Measurements from ENCODE around the gene RBM20.

- no peak for TF ChIP-seq SP1 (IDR thresholded peaks at IDR 0.05)
- no peak for TF ChIP-seq SP1 (CRISPR knock-in tag; IDR thresholded peaks at IDR 0.05)
- TF ChIP-seq, protein P1, sequence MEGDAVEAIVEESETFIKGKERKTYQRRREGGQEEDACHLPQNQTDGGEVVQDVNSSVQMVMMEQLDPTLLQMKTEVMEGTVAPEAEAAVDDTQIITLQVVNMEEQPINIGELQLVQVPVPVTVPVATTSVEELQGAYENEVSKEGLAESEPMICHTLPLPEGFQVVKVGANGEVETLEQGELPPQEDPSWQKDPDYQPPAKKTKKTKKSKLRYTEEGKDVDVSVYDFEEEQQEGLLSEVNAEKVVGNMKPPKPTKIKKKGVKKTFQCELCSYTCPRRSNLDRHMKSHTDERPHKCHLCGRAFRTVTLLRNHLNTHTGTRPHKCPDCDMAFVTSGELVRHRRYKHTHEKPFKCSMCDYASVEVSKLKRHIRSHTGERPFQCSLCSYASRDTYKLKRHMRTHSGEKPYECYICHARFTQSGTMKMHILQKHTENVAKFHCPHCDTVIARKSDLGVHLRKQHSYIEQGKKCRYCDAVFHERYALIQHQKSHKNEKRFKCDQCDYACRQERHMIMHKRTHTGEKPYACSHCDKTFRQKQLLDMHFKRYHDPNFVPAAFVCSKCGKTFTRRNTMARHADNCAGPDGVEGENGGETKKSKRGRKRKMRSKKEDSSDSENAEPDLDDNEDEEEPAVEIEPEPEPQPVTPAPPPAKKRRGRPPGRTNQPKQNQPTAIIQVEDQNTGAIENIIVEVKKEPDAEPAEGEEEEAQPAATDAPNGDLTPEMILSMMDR (CRISPR knock-in tag; IDR thresholded peaks at IDR 0.05) = no peak
- TF ChIP-seq ELF1 (CRISPR knock-in tag; IDR thresholded peaks at IDR 0.05) = no peak
- no peak for TF ChIP-seq HOXA7 (CRISPR knock-in tag; IDR thresholded peaks at IDR 0.05)
Measured at GRCh38 chr10:110679486-110680272, 35.5 kb downstream of the RBM20 start.
